ENCODE results near the gene PCK1. TPM values are rescaled to one million over a fixed set of nuclear protein-coding genes. Genes with fewer than 3 reads are reported as not detected.

PCK1 gene
- total RNA-seq, 1 experiment from 2014 or later = 0.49 TPM

GRCh38 chr20:57522380-57523140 is 38.4 kb upstream of the PCK1 start:
- Histone ChIP-seq H3K27me3 (ENCODE audit: insufficient read depth, low read length) (peaks cover 17% of the 10 kb centered on the region; the same call in 1 of the 2 replicates), H3K36me3 (ENCODE audit: control insufficient read depth in 1 of 2, insufficient read depth in 2 of 2, low read length in 2 of 2) (no peaks in the 10 kb centered on the region), H3K79me2 (ENCODE audit: insufficient read depth, low read length) (no peaks in the 10 kb centered on the region), H3K9me3 (ENCODE audit: control insufficient read depth in 1 of 2, insufficient read depth in 1 of 2, low read depth in 1 of 2, low read length in 2 of 2) (no peaks in the 10 kb centered on the region), H3K4me3 (replicated peaks in 1 of 2; ENCODE audit: low read depth in 1 of 2, low read length in 2 of 2) (no peak overlapping the region), H3K27ac (ENCODE audit: low read depth, low read length) (no peak overlapping the region), H4K20me1 (ENCODE audit: insufficient read depth) (no peaks in the 10 kb centered on the region), H3K9ac (ENCODE audit: low read length) (no peak overlapping the region), H3K4me1 (ENCODE audit: control insufficient read depth in 1 of 2, insufficient read depth in 2 of 2, low read length in 2 of 2) (no peaks in the 10 kb centered on the region), H2AFZ (ENCODE audit: low read depth, low read length, poor library complexity, severe bottlenecking) (no peak overlapping the region), H3K9me2 (ENCODE audit: insufficient read depth) (no peaks in the 10 kb centered on the region), H3K4me2 (ENCODE audit: low read length) (no peak overlapping the region)
- RAD21 ChIA-PET (ENCODE audit: low non-redundant PET in 1 of 2, low total read pairs in 2 of 2, uncharacterized antibody in 2 of 2, unreplicated experiment in 2 of 2) = no interaction called here
- POLR2A ChIA-PET = no interaction called here
- intact Hi-C loops (cut with micrococcal nuclease) = no loop called here
- CTCF ChIA-PET = interaction anchor here (0.7 to 0.9 kb wide), 2 partner anchors 13 to 56 kb away, joined by 4 read pairs; no protein-coding TSS in a partner anchor
- TF ChIP-seq MAX (IDR thresholded peaks at IDR 0.05) (no peak), POLR2A (IDR thresholded peaks at IDR 0.05; ENCODE audit: borderline replicate concordance, extremely low read depth, insufficient read depth, insufficient read length) (no peak), ELF1 (IDR thresholded peaks at IDR 0.05; ENCODE audit: borderline replicate concordance, low read depth) (no peak), POLR2AphosphoS5 (IDR thresholded peaks at IDR 0.05; ENCODE audit: low read depth, low read length) (no peak), CEBPB (IDR thresholded peaks at IDR 0.05; ENCODE audit: low read depth) (no peak), ZBTB33 (IDR thresholded peaks at IDR 0.05; ENCODE audit: extremely low read depth, insufficient replicate concordance, low read length) (no peak), EZH2 (IDR thresholded peaks at IDR 0.05) (no peak), REST (IDR thresholded peaks at IDR 0.05; ENCODE audit: low read depth) (no peak), YY1 (IDR thresholded peaks at IDR 0.05; ENCODE audit: extremely low read depth, insufficient replicate concordance, low read depth, low read length) (no peak)
- no TSS peak for BruUV-seq (replicated peaks)
- DNase-seq (ENCODE audit: low read depth, low spot score) = no peak
- ATAC-seq = no peak

All from HCT116 (cell line).